ENCODE results near the gene ING5.
A peak's percentile ranks its signal among the peaks of the same experiment; 100 is the strongest.

The ING5 gene

DNA sequence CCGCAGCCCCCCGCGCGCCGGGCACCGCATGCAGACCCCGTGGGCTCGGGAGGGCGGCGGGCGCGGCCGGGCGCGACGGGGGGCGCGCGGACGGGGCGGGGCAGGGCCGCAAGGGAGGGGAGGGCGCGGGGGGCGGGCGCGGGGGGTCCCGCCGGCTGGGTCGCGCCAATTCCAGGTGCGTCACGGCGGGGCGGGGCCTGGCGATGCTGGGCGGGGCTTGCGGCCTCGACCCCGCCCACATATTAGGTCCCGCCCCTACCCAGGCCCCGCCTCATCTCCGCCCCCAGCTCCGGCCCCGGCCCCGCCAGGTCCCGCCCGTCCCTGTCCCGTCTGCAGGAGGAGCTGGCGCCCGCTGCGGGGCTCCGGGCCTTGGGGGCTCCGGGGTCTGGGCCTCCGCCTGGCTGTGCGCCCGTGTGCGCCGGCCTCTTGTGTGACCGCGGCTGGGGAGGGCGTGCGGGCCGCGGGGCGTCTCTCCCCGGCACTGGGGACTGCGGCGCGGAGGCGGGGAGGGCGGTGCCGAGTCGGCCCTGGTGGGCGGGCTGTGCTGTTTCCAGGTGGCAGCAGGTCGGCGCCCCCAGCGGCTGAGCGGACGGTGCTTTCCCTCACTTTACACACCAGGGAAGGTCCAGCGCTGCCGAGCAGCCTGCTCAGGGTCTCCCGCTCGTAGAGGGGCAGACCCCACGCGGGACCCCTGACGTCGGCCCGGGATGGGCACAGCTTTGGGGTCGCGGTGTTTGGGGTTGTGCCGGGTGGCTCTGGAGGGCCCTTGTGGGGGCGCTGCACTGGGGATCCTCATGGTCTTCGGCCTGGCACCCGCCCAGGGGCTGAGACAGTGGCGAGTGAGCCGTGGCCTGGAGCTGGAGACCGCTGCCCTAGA lies 554 bp downstream of the ING5 start:
- no peaks in the 10 kb centered on the region for H3K9me3 ChIP-seq (ENCODE audit: control insufficient read depth, low read length)
- peak overlapping the region; percentile 83 for H3K27ac ChIP-seq
- TF ChIP-seq CTCF (IDR thresholded peaks at IDR 0.05), result peak; percentile 61
- peak overlapping the region; percentile 96 for H2AFZ ChIP-seq
- H3K4me3 ChIP-seq (ENCODE audit: low read depth, low read length), result peak overlapping the region; percentile 72
- peak overlapping the region; percentile 74 for H3K4me2 ChIP-seq (ENCODE audit: low read length)
- H3K79me2 ChIP-seq, result peaks cover 4% of the 10 kb centered on the region
- no peaks in the 10 kb centered on the region for H3K27me3 ChIP-seq (ENCODE audit: control insufficient read depth, insufficient read depth, low read length)
- no peaks in the 10 kb centered on the region for H3K36me3 ChIP-seq (ENCODE audit: control insufficient read depth, insufficient read depth, low read length)
- H3K9ac ChIP-seq, result no peak overlapping the region
- H3K4me1 ChIP-seq, result peaks cover 4% of the 10 kb centered on the region

- no peaks in the 10 kb centered on the region for H3K27me3 ChIP-seq (ENCODE audit: control insufficient read depth, insufficient read depth, low read length)
- no peaks in the 10 kb centered on the region for H3K9me3 ChIP-seq (ENCODE audit: control insufficient read depth, low read length)
- peaks cover 4% of the 10 kb centered on the region for H3K79me2 ChIP-seq
- H3K36me3 ChIP-seq (ENCODE audit: control insufficient read depth, insufficient read depth, low read length), result no peaks in the 10 kb centered on the region
- H3K4me1 ChIP-seq, result peaks cover 4% of the 10 kb centered on the region
- peak overlapping the region; percentile 74 for H3K4me2 ChIP-seq (ENCODE audit: low read length)
- TF ChIP-seq CTCF (IDR thresholded peaks at IDR 0.05), result no peak
- H3K4me3 ChIP-seq (ENCODE audit: low read depth, low read length), result peak overlapping the region; percentile 72
- H3K9ac ChIP-seq, result no peak overlapping the region
- H3K27ac ChIP-seq, result peak overlapping the region; percentile 43
- H2AFZ ChIP-seq, result peak overlapping the region; percentile 96
These were observed 1.3 kb downstream of the ING5 start for GRCh38 chr2:241703032-241703604.

DNA sequence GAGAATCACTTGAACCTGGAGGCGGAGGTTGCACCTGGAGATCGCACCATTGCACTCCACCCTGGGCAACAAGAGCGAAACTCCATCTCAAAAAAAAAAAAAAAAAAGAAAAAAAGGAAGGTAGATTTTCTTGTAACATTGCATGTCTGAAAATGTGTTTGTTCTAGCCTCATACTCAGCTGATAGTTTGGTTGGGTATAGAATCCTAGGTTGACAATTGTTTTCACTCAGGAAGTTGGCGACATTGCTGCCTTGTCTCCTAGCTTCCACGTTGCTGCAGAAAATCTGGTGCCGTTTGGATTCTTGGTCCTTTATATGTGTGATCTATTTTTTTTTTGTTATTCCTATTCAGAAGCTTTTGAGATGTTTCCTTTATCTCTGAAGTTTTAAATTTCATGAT lies 4.7 kb downstream of the ING5 start:
- Histone ChIP-seq H3K27ac (no peak overlapping the region), H2AFZ (no peak overlapping the region), H3K36me3 (ENCODE audit: control insufficient read depth, insufficient read depth, low read length) (no peaks in the 10 kb centered on the region), H3K4me3 (ENCODE audit: low read depth, low read length) (no peak overlapping the region), H3K9me3 (ENCODE audit: control insufficient read depth, low read length) (no peaks in the 10 kb centered on the region), H3K4me2 (ENCODE audit: low read length) (no peak overlapping the region), H3K4me1 (peaks cover 4% of the 10 kb centered on the region), H3K9ac (no peak overlapping the region), H3K27me3 (ENCODE audit: control insufficient read depth, insufficient read depth, low read length) (no peaks in the 10 kb centered on the region), H3K79me2 (peaks cover 4% of the 10 kb centered on the region)
- TF ChIP-seq CTCF (IDR thresholded peaks at IDR 0.05), result no peak

DNA sequence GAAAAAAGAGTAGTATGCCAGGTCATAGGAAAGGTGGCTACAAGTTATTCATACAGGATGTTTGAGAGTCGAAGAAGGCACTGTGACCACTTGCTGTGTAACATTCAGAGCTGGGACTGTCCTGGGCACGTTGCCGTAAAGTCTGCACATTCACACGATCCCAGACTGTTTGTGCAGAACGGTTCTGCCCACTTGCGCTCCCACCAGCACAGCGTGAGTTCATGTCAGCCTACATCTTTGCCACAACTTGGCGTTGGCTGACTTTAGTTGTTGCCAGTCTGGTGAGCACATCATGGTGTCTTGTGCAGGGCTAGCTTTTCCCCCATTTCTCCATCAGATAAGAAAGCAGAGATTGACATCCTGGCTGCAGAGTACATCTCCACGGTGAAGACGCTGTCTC lies 7.0 kb downstream of the ING5 start:
- H3K36me3 ChIP-seq (ENCODE audit: control insufficient read depth, insufficient read depth, low read length), result no peaks in the 10 kb centered on the region
- H3K27ac ChIP-seq, result no peak overlapping the region
- H3K4me3 ChIP-seq (ENCODE audit: low read depth, low read length), result no peak overlapping the region
- H3K27me3 ChIP-seq (ENCODE audit: control insufficient read depth, insufficient read depth, low read length), result no peaks in the 10 kb centered on the region
- H3K4me2 ChIP-seq (ENCODE audit: low read length), result no peak overlapping the region
- TF ChIP-seq CTCF (IDR thresholded peaks at IDR 0.05), result no peak
- H3K9me3 ChIP-seq (ENCODE audit: control insufficient read depth, low read length), result no peaks in the 10 kb centered on the region
- H2AFZ ChIP-seq, result no peak overlapping the region
- no peak overlapping the region for H3K9ac ChIP-seq
- no peaks in the 10 kb centered on the region for H3K4me1 ChIP-seq
- no peaks in the 10 kb centered on the region for H3K79me2 ChIP-seq

All from parathyroid adenoma (tissue), 2 donors.